ENCODE data around the gene PSMC6. TPM values are rescaled to one million over a fixed set of nuclear protein-coding genes. Genes with fewer than 3 reads are reported as not detected.
"Not testable (repeated sequence)": the region's sequence is repeated elsewhere in the genome, so short reads cannot be mapped to it uniquely, and the experiment has no call there.

Gene PSMC6
- total RNA-seq, 1 experiment from 2014 or later = 103 TPM

- Histone ChIP-seq H3K4me2 (ENCODE audit: insufficient read depth, insufficient read length, low read length) (no peak overlapping the region), H4K5ac (ENCODE audit: insufficient read length, low read depth, low read length) (no peak overlapping the region), H3K56ac (ENCODE audit: insufficient read length, low read depth, low read length) (no peak overlapping the region), H4K91ac (ENCODE audit: insufficient read length, low read depth, low read length) (no peak overlapping the region), H2BK5ac (ENCODE audit: insufficient read length, low read length) (no peak overlapping the region), H3T11ph (ENCODE audit: low read length) (no peak overlapping the region), H3K27ac (ENCODE audit: insufficient read length, low read depth, low read length) (no peak overlapping the region), H3K4ac (ENCODE audit: low read depth, low read length) (no peak overlapping the region), H3K9me3 (ENCODE audit: control insufficient read depth, low read depth, low read length) (no peaks in the 10 kb centered on the region), H3K23ac (ENCODE audit: insufficient read length, low read depth, low read length) (no peak overlapping the region), H2BK12ac (ENCODE audit: insufficient read length, low read depth, low read length) (no peak overlapping the region), H4K20me1 (ENCODE audit: control insufficient read depth, insufficient read depth, insufficient read length) (no peaks in the 10 kb centered on the region), H3K79me1 (ENCODE audit: insufficient read depth, low read depth, low read length, poor library complexity, severe bottlenecking) (no peaks in the 10 kb centered on the region), H4K8ac (replicated peaks; ENCODE audit: insufficient read length, low read depth, low read length) (no peak overlapping the region), H3K9ac (ENCODE audit: extremely low read depth, insufficient read length, low read length) (no peak overlapping the region), H2AFZ (ENCODE audit: low read length) (no peak overlapping the region), H3K27me3 (ENCODE audit: insufficient read depth, low read length) (no peaks in the 10 kb centered on the region), H3K79me2 (ENCODE audit: insufficient read depth, low read length) (no peaks in the 10 kb centered on the region), H3K18ac (ENCODE audit: insufficient read length, low read depth, low read length) (no peak overlapping the region), H2BK120ac (ENCODE audit: low read depth, low read length, poor library complexity, severe bottlenecking) (no peak overlapping the region), H2BK15ac (ENCODE audit: low read depth, low read length) (no peak overlapping the region), H2AK5ac (ENCODE audit: insufficient read length, low read length) (no peak overlapping the region), H2BK20ac (ENCODE audit: low read depth, low read length, poor library complexity, severe bottlenecking) (no peak overlapping the region), H3K14ac (ENCODE audit: insufficient read depth, low read length) (no peak overlapping the region), H3K23me2 (ENCODE audit: insufficient read length, low read depth, low read length, poor library complexity, severe bottlenecking) (no peaks in the 10 kb centered on the region), H3K4me1 (ENCODE audit: insufficient read depth, low read length) (no peaks in the 10 kb centered on the region)
- Mint-ChIP-seq H3K4me3 (no peak overlapping the region), H3K27me3 (ENCODE audit: low read depth) (no peaks in the 10 kb centered on the region), H3K27ac (no peak overlapping the region), H3K9me3 (no peaks in the 10 kb centered on the region), H3K36me3 (ENCODE audit: insufficient read depth in 1 of 3, low read depth in 3 of 3) (peaks cover 6 to 34% (median 25%) of the 10 kb centered on the region in 3 experiments), H3K4me1 (no peaks in the 10 kb centered on the region)
- DNase-seq = no peak
- no peak for TF ChIP-seq CTCF (conservative IDR thresholded peaks at IDR 0.05)
- no CpG with 5 or more reads among the region's 1 CpG for WGBS (ENCODE audit: extremely low coverage, insufficient read length, low lambda C conversion rate)
Observed at GRCh38 chr14:52759145-52759544, 52.1 kb downstream of the PSMC6 start.

DNA sequence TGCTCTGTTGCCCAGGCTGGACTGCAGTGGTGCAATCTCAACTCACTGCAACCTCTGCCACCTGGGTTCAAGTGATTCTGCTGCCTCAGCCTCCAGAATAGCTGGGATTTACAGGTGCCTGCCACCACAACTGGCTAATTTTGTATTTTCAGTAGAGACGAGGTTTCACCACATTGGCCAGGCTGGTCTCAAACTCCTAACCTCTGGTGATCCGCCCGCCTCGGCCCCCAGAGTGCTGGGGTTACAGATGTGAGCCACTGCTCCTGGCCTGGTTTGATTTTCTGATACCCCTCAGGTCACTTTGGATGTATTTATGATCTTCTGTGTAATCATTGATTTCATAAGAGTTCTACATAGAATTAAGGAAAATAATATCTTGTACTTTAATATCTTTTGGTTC, 55.9 kb downstream of the PSMC6 start:
- H3K36me3 Mint-ChIP-seq (ENCODE audit: insufficient read depth in 1 of 3, low read depth in 3 of 3) = peaks cover 3 to 46% (median 37%) of the 10 kb centered on the region in 3 experiments; a peak in 6 of 7 replicates

More for the DNA sequence above, 55.9 kb downstream of the PSMC6 start:
- H3K9ac ChIP-seq (ENCODE audit: extremely low read depth, insufficient read length, low read length); H3K79me1 ChIP-seq (ENCODE audit: insufficient read depth, low read depth, low read length, poor library complexity, severe bottlenecking); H3K27ac Mint-ChIP-seq; H3K79me2 ChIP-seq (ENCODE audit: insufficient read depth, low read length); H4K5ac ChIP-seq (ENCODE audit: insufficient read length, low read depth, low read length); H3K27me3 Mint-ChIP-seq (ENCODE audit: low read depth); H4K91ac ChIP-seq (ENCODE audit: insufficient read length, low read depth, low read length); H3K18ac ChIP-seq (ENCODE audit: insufficient read length, low read depth, low read length); H3K4me2 ChIP-seq (ENCODE audit: insufficient read depth, insufficient read length, low read length); H3K4me1 ChIP-seq (ENCODE audit: insufficient read depth, low read length); H3K14ac ChIP-seq (ENCODE audit: insufficient read depth, low read length); H3K4me3 Mint-ChIP-seq; H3K9me3 ChIP-seq (ENCODE audit: control insufficient read depth, low read depth, low read length); H3K23ac ChIP-seq (ENCODE audit: insufficient read length, low read depth, low read length); H4K8ac ChIP-seq (replicated peaks; ENCODE audit: insufficient read length, low read depth, low read length); H3T11ph ChIP-seq (ENCODE audit: low read length); H4K20me1 ChIP-seq (ENCODE audit: control insufficient read depth, insufficient read depth, insufficient read length); H3K27ac ChIP-seq (ENCODE audit: insufficient read length, low read depth, low read length); H2BK12ac ChIP-seq (ENCODE audit: insufficient read length, low read depth, low read length); H2BK20ac ChIP-seq (ENCODE audit: low read depth, low read length, poor library complexity, severe bottlenecking); H2AFZ ChIP-seq (ENCODE audit: low read length); H3K23me2 ChIP-seq (ENCODE audit: insufficient read length, low read depth, low read length, poor library complexity, severe bottlenecking); H3K27me3 ChIP-seq (ENCODE audit: insufficient read depth, low read length); H3K56ac ChIP-seq (ENCODE audit: insufficient read length, low read depth, low read length); H2BK120ac ChIP-seq (ENCODE audit: low read depth, low read length, poor library complexity, severe bottlenecking); H3K4me1 Mint-ChIP-seq; H2BK5ac ChIP-seq (ENCODE audit: insufficient read length, low read length); DNase-seq; H2AK5ac ChIP-seq (ENCODE audit: insufficient read length, low read length); H3K4ac ChIP-seq (ENCODE audit: low read depth, low read length); H2BK15ac ChIP-seq (ENCODE audit: low read depth, low read length); H3K9me3 Mint-ChIP-seq: not testable (repeated sequence)
- no CpG with 5 or more reads among the region's 4 CpGs for WGBS (ENCODE audit: extremely low coverage, insufficient read length, low lambda C conversion rate)

All from H9 (cell line).